ENCODE measurements around the gene SERTAD3. TPM values are rescaled to one million over a fixed set of nuclear protein-coding genes. Genes with fewer than 3 reads are reported as not detected.

Gene SERTAD3
- total RNA-seq, 1 donor from 2014 or later, result 26.5 TPM

GRCh38 chr19:40393894-40394815 lies 50.0 kb downstream of the SERTAD3 start:
- DNase-seq (ENCODE audit: low spot score, unreplicated experiment), result no peak
- TF ChIP-seq, protein P1, sequence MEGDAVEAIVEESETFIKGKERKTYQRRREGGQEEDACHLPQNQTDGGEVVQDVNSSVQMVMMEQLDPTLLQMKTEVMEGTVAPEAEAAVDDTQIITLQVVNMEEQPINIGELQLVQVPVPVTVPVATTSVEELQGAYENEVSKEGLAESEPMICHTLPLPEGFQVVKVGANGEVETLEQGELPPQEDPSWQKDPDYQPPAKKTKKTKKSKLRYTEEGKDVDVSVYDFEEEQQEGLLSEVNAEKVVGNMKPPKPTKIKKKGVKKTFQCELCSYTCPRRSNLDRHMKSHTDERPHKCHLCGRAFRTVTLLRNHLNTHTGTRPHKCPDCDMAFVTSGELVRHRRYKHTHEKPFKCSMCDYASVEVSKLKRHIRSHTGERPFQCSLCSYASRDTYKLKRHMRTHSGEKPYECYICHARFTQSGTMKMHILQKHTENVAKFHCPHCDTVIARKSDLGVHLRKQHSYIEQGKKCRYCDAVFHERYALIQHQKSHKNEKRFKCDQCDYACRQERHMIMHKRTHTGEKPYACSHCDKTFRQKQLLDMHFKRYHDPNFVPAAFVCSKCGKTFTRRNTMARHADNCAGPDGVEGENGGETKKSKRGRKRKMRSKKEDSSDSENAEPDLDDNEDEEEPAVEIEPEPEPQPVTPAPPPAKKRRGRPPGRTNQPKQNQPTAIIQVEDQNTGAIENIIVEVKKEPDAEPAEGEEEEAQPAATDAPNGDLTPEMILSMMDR (IDR thresholded peaks at IDR 0.05; ENCODE audit: unreplicated experiment), result no peak
- no peaks in the 10 kb centered on the region for H3K36me3 Mint-ChIP-seq (ENCODE audit: insufficient read depth)
- no peak overlapping the region for H3K4me3 Mint-ChIP-seq (ENCODE audit: low read depth)
- no peaks in the 10 kb centered on the region for H3K9me3 Mint-ChIP-seq (ENCODE audit: low read depth)
- H3K4me1 Mint-ChIP-seq (ENCODE audit: low read depth), result peaks cover 7% of the 10 kb centered on the region
- H3K27me3 Mint-ChIP-seq, result peaks cover 22% of the 10 kb centered on the region
- H3K27ac Mint-ChIP-seq, result no peak overlapping the region

DNA sequence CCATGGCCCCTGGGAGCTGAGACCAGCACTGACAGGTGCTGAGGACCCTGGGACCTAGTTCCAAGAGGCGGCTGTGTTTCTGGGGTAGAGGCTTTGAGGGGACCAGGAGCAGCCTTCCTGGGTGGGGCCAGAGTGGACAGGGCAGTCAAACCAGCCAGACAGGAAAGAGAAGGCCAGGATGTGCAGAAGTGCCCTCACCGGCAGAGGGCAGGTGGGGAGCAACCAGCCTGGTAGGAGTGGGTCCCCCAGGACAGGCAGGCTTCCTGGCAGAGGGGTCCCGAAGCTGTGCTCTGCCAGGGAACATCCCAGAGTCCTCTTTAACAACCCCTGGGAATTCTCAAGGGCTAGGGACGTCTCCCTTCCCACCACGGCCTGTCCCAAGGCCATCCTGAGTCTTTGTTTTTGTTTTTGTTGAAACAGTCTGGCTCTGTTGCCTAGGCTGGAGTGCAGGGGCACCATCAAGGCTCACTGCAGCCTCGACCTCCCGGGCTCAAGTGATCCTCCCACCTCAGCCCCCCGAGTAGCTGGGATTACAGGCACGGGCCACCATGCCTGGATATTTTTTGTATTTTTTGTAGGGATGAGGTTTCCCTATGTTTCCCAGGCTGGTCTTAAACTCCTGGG lies 51.1 kb downstream of the SERTAD3 start:
- Mint-ChIP-seq H3K27me3 (peaks cover 14% of the 10 kb centered on the region), H3K27ac (no peak overlapping the region), H3K4me3 (ENCODE audit: low read depth) (no peak overlapping the region), H3K9me3 (ENCODE audit: low read depth) (no peaks in the 10 kb centered on the region), H3K4me1 (ENCODE audit: low read depth) (peaks cover 7% of the 10 kb centered on the region), H3K36me3 (ENCODE audit: insufficient read depth) (no peaks in the 10 kb centered on the region)
- TF ChIP-seq, protein P1 (IDR thresholded peaks at IDR 0.05; ENCODE audit: unreplicated experiment), result no peak
- no peak for DNase-seq (ENCODE audit: low spot score, unreplicated experiment)

DNA sequence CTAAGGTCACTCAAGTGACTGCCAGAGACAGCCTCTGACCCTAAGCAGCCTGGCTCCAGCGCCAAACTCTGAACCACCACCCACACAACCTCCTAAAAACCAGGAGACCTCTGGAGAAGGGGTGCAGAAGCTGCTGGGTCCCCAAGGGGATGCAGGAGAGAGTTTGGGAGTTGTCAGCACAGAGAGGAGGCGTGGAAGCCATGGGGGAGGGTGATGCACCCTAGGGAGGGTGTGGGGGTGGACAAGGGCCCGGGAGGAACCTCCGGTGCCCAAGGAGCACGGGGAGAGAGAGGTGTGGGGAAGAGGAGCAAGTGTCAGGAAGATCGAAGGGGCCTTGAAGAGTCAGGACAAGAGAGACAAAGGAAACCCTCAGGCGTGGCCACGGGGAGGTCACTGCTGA lies 52.0 kb downstream of the SERTAD3 start:
- Mint-ChIP-seq H3K9me3 (ENCODE audit: low read depth) (no peaks in the 10 kb centered on the region), H3K36me3 (ENCODE audit: insufficient read depth) (no peaks in the 10 kb centered on the region), H3K27ac (peak overlapping the region; percentile 19), H3K27me3 (peaks cover 11% of the 10 kb centered on the region), H3K4me3 (ENCODE audit: low read depth) (no peak overlapping the region), H3K4me1 (ENCODE audit: low read depth) (peaks cover 7% of the 10 kb centered on the region)
- no peak for DNase-seq (ENCODE audit: low spot score, unreplicated experiment)
- TF ChIP-seq, protein P1 (IDR thresholded peaks at IDR 0.05; ENCODE audit: unreplicated experiment), result no peak

Other genes starting within 250 kb of the SERTAD3 start
- not detected in 2 replicates for gene TTC9B, start 226.0 kb downstream of the SERTAD3 start, total RNA-seq
- gene CCNP, start 217.6 kb downstream of the SERTAD3 start, total RNA-seq, result 0.50 and 0.78 TPM in 2 replicates
- gene AKT2, start 159.0 kb downstream of the SERTAD3 start, total RNA-seq, result 200 TPM in 2 replicates
- 19.0 and 19.1 TPM in 2 replicates for gene C19orf47, start 95.9 kb downstream of the SERTAD3 start, total RNA-seq
- gene PLD3, start 95.6 kb downstream of the SERTAD3 start, total RNA-seq, result 349 and 353 TPM in 2 replicates
- 0.11 TPM in 1 of 2 replicates, not detected in the other for gene HIPK4, start 54.2 kb downstream of the SERTAD3 start, total RNA-seq
- 0.96 and 1.2 TPM in 2 replicates for gene PRX, start 31.0 kb downstream of the SERTAD3 start, total RNA-seq
- gene SERTAD1, start 18.3 kb downstream of the SERTAD3 start, total RNA-seq, result 4.1 and 4.4 TPM in 2 replicates
- 14.0 and 16.4 TPM in 2 replicates for gene BLVRB, start 21.4 kb upstream of the SERTAD3 start, total RNA-seq
- 2.8 and 3.1 TPM in 2 replicates for gene SPTBN4, start 22.7 kb upstream of the SERTAD3 start, total RNA-seq
- 102 and 114 TPM in 2 replicates for gene SHKBP1, start 132.5 kb upstream of the SERTAD3 start, total RNA-seq
- 25.4 TPM in 2 replicates for gene LTBP4, start 157.0 kb upstream of the SERTAD3 start, total RNA-seq
- 14.6 and 20.9 TPM in 2 replicates for gene NUMBL, start 246.3 kb upstream of the SERTAD3 start, total RNA-seq

Data from progenitor cell of endocrine pancreas (in vitro differentiated cells).